Ovary (tissue), 9 donors: ENCODE measurements around the gene MOGAT1. TPM values are rescaled to one million over a fixed set of nuclear protein-coding genes. Genes with fewer than 3 reads are reported as not detected.

Experiments used
- DNase-seq, 5 donors: peaks; one replicate each; pipeline ENCODE4 v3.0.0-alpha.2; 2019 to 2020
- H3K27ac ChIP-seq, 2 donors: fragments of 200-600 bp; one replicate each; pipeline versions ENCODE4 v1.5.1 to v1.8.0; 2019 to 2022
- H3K27me3 ChIP-seq: fragments of 200-600 bp; one replicate; pipeline ENCODE4 v1.8.0; 2022
- H3K36me3 ChIP-seq: fragments of 200-600 bp; sonication (generic); one replicate; pipeline ENCODE4 v1.5.1; 2019
- H3K4me1 ChIP-seq: one replicate; pipeline ENCODE4 v1.8.1; 2013; ENCODE audit warnings: mild to moderate bottlenecking, moderate library complexity; ENCODE audit not compliant: insufficient read depth
- H3K4me3 ChIP-seq: fragments of 200-600 bp; sonication (generic); one replicate; pipeline ENCODE4 v1.5.1; 2017
- H3K9me3 ChIP-seq, 2 donors: fragments of 200-600 bp in 1 of 2; sonication (generic) in 1 of 2; one replicate each; pipeline versions ENCODE4 v1.5.1 to v1.8.1; 2013 to 2019; ENCODE audit warnings: mild to moderate bottlenecking in 1 of 2, moderate library complexity in 1 of 2
- CTCF ChIP-seq, 3 donors: fragments of 450-650 bp in 2 of 3; fragments of 200-600 bp in 1 of 3; IDR thresholded peaks; one replicate each; pipeline versions ENCODE4 v1.5.1 to v1.8.0; 2016 to 2022; ENCODE audit warnings: antibody characterized with exemption in 3 of 3, mild to moderate bottlenecking in 1 of 3
- EP300 ChIP-seq: sonication (generic); formaldehyde crosslinking; IDR thresholded peaks from one replicate; pipeline ENCODE4 v1.6.1; 2017; ENCODE audit warnings: antibody characterized with exemption
- POLR2A ChIP-seq: fragments of 450-650 bp; IDR thresholded peaks from one replicate; pipeline ENCODE4 v1.6.1; 2017; ENCODE audit warnings: antibody characterized with exemption, mild to moderate bottlenecking, moderate library complexity
- WGBS, 3 donors: extraction: QIAGEN DNeasy Blood & Tissue Kit in 1 of 3; methylation state at CpG; one replicate each; pipeline versions ENCODE4 v1.1.5 to v1.1.7; 2013 to 2017; 5-methylcytosine and 5-hydroxymethylcytosine counted together
- intact Hi-C, 4 donors: fragments of 100-400 bp; cut with DNase I; formaldehyde crosslinking; loops; one replicate each; pipeline versions ENCODE4 v1.11.0 to v1.15.1; 2022 to 2023
- polyA plus RNA-seq, 2 donors: library from polyadenylated mRNA; stranded (reverse); fragments of 200-250 nt in 1 of 2; fragments of 350-450 nt in 1 of 2; fragmentation: Illumina TruSeq in 1 of 2; extraction: RNeasy Lipid Tissue Mini Kit (QIAGEN cat#74804) in 1 of 2; gene quantifications; one replicate each; pipeline ENCODE4 v1.2.3, GENCODE V29; 2013 to 2014
- total RNA-seq, 7 donors: library from RNA; depleted of rRNA in 2 of 7; stranded (reverse); fragments of >200 nt in 2 of 7; fragmentation: NEBNext Ultra II Directional in 3 of 7; extraction: Animal tissue kit (Norgen Biotek cat#: 25700) in 3 of 7; gene quantifications; one replicate each; pipeline versions ENCODE4 v1.1.0 to v1.2.4, GENCODE V29; 2016 to 2023
- donor health status: DM: no; HTN: no; CAD: no; lungs with moderate emphysema.
- donor health status: DM: no; HTN: no; CAD: no.
- donor health status: Bipolar disorder and iron deficiency.
- donor health status: DM: yes; HTN: yes; CAD: no.
- donor health status: DM: no; HTN: no; CAD: no.
- donor health status: DM: yes; HTN: yes; CAD: no.

MOGAT1 gene
- total and polyA plus RNA-seq, 9 donors = not detected

GRCh38 chr2:222707689-222708273 lies 36.3 kb downstream of the MOGAT1 start:
- Histone ChIP-seq H3K9me3 (no peaks in the 10 kb centered on the region), H3K36me3 (no peaks in the 10 kb centered on the region), H3K4me1 (no peaks in the 10 kb centered on the region), H3K27ac (no peak overlapping the region), H3K4me3 (no peak overlapping the region), H3K27me3 (no peaks in the 10 kb centered on the region)
- no peak for DNase-seq
- WGBS, 3 donors = 42 to 49% (median 46%) methylated on average over 10 of the region's 10 CpGs
- no peak for TF ChIP-seq EP300
- TF ChIP-seq POLR2A = no peak
- no peak for TF ChIP-seq CTCF (IDR thresholded peaks at IDR 0.05)
- intact Hi-C loops = loop anchor here (5.0 to 10.0 kb wide), 3 partner anchors 195 to 200 kb away; no protein-coding TSS in a partner anchor

- Histone ChIP-seq H3K4me1 (peaks cover 2% of the 10 kb centered on the region), H3K27ac (no peak overlapping the region), H3K4me3 (no peak overlapping the region), H3K9me3 (no peaks in the 10 kb centered on the region), H3K27me3 (no peaks in the 10 kb centered on the region), H3K36me3 (no peaks in the 10 kb centered on the region)
- TF ChIP-seq POLR2A = no peak
- TF ChIP-seq EP300 = no peak
- TF ChIP-seq CTCF (IDR thresholded peaks at IDR 0.05) = peak; percentile 54 to 94 (median 90)
- WGBS, 3 donors = 14 to 19% (median 18%) methylated on average over 12 of the region's 12 CpGs
- intact Hi-C loops = loop anchor here (5.0 to 10.0 kb wide), 3 partner anchors 194 to 199 kb away; no protein-coding TSS in a partner anchor
- peak; percentile 68 to 89 (median 84) for DNase-seq
Measured at GRCh38 chr2:222708274-222708710, 36.8 kb downstream of the MOGAT1 start.

DNA sequence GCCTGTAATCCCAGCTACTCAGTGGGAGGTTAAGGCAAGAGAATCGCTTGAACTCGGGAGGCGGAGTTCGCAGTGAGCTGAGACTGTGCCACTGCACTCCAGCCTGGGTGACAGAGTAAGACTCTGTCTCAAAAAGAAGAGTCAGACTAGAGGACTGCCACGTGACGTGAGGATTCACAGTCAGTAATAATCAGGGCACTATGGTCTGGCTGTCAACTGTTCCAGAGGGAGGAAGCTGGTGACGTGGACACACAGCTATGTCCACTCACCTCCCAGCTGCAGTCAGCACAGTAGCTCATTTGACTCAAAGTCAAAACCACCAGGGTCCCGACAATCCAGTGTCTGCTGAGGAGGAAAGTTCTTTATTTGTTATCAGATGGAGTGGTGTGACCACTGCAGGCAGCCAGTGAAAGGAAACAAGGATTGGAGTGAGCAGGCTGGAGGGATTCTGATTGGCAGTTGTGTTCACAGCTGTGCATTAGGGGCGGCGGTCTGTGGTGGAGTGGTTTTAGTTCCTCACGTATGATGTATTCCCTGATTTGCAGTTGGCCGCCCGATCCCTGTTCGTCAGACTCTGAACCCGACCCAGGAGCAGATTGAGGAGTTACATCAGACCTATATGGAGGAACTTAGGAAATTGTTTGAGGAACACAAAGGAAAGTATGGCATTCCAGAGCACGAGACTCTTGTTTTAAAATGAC lies 37.9 kb downstream of the MOGAT1 start:
- H3K36me3 ChIP-seq = no peaks in the 10 kb centered on the region
- intact Hi-C loops = loop anchor here (5.0 to 10.0 kb wide), 3 partner anchors 193 to 198 kb away; no protein-coding TSS in a partner anchor
- H3K27me3 ChIP-seq = no peaks in the 10 kb centered on the region
- H3K4me1 ChIP-seq = peaks cover 2% of the 10 kb centered on the region
- no peak overlapping the region for H3K27ac ChIP-seq
- DNase-seq = peak in 1 of 5 donors; percentile 20
- WGBS, 3 donors = 75 to 80% (median 80%) methylated on average over 16 of the region's 16 CpGs
- TF ChIP-seq POLR2A (no peak), CTCF (IDR thresholded peaks at IDR 0.05) (no peak), EP300 (no peak)
- no peaks in the 10 kb centered on the region for H3K9me3 ChIP-seq
- no peak overlapping the region for H3K4me3 ChIP-seq

GRCh38 chr2:222710736-222711135 lies 39.3 kb downstream of the MOGAT1 start:
- no peaks in the 10 kb centered on the region for H3K27me3 ChIP-seq
- intact Hi-C loops = no loop called here
- H3K4me3 ChIP-seq = no peak overlapping the region
- TF ChIP-seq POLR2A (no peak), EP300 (no peak)
- no peak overlapping the region for H3K27ac ChIP-seq
- DNase-seq = no peak
- 87 to 96% (median 94%) methylated on average over 3 of the region's 3 CpGs for WGBS, 3 donors
- H3K9me3 ChIP-seq = no peaks in the 10 kb centered on the region
- H3K36me3 ChIP-seq = no peaks in the 10 kb centered on the region
- H3K4me1 ChIP-seq = peaks cover 2% of the 10 kb centered on the region
